Dermis microvascular lymphatic vessel endothelial cell (primary cell): ENCODE measurements around the gene PDGFB. TPM values are rescaled to one million over a fixed set of nuclear protein-coding genes. Genes with fewer than 3 reads are reported as not detected.
A peak's percentile ranks its signal among the peaks of the same experiment; 100 is the strongest.

ENCODE experiments used
- DNase-seq, 2 donors: peaks; one replicate each; pipeline versions ENCODE4 v3.0.0 to v3.0.0-alpha.2; 2010; ENCODE audit warnings: low read depth in 2 of 2
- total RNA-seq: library from RNA; depleted of rRNA; stranded (reverse); fragments of >200 nt; gene quantifications from 2 replicates; pipeline ENCODE4 v1.2.1, GENCODE V29; 2014

The PDGFB gene
- total RNA-seq, 1 donor from 2014 or later = 22.6 TPM

GRCh38 chr22:39254789-39255298, 10.1 kb upstream of the PDGFB start:
- peak in 1 of 2 donors; percentile 88 for DNase-seq

- DNase-seq = no peak
Measured at GRCh38 chr22:39254122-39254521, 9.3 kb upstream of the PDGFB start.

DNA sequence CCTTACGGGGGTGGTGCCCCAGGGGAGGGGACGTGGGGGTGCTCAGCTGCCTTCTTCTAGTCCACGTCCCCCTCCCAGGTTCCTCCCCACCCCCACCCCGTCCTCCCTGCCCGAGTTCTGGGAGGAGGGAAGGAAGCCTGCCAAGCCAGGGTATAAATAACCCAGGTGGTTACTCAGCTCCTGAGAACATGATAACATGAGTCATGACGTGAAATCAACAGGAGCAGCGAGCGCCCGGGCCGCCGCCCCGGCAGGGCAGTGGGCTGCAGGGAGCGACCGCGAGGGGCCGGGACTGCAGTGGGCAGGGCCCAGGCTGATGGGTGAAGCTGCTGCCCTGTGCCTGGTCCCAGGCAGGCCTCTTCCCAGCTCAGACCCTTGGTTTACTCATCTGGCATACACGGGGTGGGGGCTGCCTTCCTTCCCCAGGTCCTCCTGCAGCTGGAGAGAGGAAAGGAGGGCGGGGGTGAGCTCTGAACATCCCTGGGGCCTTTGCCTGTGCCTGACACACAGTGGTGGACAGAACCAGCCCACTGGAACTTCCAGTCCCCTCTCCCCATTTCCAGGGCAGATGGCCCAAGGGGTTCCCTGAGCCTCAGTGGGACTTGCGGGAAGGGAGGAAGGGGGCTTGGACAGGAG, 8.8 kb upstream of the PDGFB start:
- peak; percentile 47 to 94 for DNase-seq

DNA sequence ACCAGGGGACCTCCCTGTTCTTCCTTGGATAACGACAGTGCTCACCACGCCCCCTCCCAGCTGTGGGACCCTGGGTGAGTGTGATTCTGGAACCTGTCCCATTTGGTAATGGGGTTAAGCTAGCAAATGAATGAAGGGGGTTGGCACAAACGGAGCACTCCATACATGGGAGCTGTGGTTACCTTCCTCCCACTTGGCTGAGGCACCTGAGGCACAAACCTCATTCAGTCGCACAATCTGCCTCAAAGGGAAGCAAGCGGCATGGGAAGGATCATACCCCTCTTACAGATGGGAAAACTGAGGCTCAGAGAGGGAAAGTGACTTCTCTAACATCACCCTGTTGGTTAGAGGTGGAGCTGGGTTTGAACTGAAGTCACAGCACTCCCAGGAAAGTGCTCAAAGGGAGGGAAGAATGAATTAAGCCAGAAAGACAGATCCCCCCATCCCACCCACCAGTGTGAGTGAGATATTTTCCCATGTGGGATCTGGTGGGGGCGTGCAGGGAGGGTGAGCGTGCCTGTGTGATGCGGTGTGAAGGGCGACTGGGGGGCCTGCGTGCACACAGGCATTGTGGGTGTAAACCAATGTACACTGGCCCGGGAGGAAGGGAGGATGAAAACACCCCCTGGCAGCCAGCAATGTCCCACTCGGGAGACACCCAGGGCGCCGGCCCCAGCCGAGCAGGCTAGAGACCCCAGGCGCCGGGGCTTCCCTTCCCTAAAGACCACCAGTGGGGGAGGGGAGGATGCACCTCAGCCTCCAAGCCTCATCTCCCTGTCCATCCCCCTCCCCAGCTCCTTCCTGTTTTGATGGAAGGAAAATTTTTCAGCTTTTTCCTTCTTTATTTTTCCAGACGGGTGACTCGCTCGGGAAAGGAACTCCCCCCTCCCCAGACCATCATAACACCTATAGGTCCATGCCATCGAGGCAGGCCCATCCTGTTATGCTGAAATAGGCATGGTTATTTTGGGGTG, 8.0 kb upstream of the PDGFB start:
- peak in 1 of 2 donors; percentile 75 for DNase-seq

DNA sequence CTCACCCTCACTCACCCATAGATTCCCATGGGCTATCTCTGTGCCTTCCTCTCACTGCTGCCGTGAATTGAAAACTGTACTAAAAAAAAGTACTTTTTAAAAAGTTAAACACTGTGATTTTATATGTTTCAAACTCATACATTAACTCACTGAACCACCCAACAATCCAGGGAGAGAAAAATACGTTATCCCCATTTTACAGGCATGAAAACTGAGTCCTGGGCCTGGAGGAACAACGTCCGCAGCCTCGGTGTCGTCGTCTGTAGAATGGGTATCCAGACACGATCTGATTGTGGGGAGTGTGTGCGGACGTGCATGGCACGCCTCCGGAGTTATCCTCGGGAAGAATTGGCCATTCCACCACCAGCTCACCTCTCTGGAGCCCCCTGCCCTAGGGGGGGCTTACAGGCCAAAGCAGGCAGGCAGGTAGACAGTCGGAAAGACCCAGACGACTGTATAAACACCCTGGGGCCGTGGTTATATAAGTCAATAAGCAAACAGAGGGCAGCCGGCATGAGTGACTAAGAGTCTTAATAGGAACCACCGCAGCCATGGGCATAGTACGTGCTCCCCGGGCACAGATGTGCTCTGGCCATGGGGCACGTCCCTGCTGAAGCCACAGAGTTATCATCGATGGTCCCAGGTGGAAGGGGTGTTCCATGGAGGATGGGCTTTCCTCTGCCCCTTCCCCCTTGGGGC, 7.1 kb upstream of the PDGFB start:
- peak in 1 of 2 donors; percentile 58 for DNase-seq

DNA sequence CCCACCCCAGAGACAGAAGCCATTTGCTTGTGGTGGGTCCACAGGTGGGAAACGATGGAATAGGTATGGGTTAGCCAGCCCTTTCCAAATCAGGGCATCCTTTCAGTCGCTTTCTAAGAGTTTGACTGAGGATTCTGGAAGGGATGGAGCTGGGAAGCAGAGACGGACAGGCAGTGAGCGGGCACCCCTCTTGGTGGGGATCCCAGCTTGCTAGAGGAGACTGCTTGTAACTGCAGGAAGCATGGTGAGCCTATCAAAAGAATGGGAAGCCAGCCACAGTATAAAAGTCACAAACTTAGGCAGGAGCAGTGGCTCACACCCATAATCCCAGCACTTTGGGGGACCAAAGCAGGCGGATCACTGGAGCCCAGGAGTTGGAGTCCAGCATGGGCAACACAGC, 6.1 kb upstream of the PDGFB start:
- DNase-seq = no peak

DNA sequence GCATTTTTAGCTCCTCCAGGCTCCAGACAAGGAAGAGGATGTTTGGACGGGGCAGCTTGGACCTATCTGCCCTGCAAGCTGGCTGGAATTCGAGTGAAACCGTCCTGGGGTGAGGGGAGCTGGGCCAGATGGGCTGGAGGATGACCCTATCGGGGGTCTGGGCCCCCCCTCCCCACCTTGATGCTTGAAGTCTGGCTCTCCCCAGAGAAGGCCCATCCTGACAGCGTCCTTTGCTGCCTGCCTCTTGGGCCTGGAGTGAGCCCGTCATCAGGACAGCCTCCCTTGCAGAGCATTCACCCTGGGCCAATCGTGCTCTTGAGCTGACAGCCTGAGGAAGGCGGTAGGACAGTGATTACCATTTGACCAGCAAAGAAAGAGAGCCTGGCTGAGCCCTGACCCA, 5.3 kb upstream of the PDGFB start:
- no peak for DNase-seq

DNA sequence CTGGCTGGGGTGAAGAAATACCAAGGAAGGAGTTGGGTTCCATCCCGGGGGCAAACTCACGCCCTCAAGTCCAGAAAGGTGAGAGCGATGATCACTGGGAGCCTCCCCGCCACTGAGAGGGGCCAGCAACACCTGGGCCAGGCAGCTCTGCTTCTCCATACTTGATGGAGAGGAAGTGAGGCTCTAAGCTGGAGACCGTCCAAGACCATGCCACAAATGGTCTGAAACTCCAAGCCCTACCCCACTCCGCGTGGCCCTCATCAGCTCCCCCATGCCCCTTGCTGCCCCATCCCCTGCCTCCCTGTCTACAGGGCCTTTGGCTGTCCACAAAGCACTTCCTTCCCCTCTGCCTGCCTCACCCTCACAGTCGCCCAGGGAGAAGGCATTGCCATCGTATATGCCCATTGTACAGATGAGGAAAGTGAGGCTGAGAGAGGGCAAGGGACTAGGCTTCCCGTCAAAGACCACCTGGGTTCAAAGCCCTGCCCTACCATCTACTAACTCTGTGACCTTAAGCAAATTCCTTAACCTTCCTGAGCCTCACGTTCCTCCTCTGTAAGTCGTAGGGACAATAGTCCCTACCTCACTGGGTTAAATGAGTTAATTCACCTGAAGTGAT, 4.4 kb upstream of the PDGFB start:
- no peak for DNase-seq

GRCh38 chr22:39248254-39248653, 3.5 kb upstream of the PDGFB start:
- peak in 1 of 2 donors; percentile 56 for DNase-seq

DNA sequence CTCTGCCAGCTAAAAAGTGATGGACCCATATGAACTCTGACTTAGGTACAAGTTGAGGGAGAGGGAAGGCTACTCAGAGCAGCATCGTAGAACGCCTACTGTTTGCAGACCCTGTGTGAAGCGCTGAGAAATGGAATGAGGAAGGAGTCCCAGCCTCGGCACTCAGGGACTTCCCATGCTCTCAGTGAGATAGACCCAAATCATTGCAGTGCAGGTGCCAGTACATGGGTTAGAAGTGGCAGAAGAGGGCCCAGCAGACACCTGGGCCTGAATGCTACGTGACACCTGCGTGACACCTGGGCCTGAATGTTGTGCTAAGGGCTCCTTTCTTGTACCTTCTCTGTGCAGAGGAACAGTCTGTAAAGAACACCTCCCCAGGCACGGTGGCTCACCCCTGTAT, 2.6 kb upstream of the PDGFB start:
- DNase-seq = no peak

- no peak for DNase-seq
Measured at GRCh38 chr22:39246690-39247332, 2.0 kb upstream of the PDGFB start.

DNA sequence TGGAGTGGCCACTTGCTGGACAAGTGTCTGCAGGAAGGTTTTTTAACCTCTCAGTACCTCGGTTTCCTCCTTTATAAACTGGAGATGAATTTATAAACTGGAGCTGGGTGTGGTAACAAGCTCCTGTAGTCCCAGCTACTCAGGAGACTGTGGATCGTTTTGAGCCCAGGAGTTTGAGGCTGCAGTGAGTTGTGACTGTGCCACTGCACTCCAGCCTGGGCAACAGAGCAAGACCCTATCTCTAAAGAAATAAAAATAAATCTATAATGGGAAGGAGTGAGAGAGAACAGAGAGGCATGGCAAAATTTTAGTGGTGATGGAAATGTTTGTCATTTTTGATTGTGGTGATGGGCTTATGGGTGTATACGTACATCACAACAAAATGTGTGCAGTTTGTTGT, 1.4 kb upstream of the PDGFB start:
- DNase-seq = no peak

DNA sequence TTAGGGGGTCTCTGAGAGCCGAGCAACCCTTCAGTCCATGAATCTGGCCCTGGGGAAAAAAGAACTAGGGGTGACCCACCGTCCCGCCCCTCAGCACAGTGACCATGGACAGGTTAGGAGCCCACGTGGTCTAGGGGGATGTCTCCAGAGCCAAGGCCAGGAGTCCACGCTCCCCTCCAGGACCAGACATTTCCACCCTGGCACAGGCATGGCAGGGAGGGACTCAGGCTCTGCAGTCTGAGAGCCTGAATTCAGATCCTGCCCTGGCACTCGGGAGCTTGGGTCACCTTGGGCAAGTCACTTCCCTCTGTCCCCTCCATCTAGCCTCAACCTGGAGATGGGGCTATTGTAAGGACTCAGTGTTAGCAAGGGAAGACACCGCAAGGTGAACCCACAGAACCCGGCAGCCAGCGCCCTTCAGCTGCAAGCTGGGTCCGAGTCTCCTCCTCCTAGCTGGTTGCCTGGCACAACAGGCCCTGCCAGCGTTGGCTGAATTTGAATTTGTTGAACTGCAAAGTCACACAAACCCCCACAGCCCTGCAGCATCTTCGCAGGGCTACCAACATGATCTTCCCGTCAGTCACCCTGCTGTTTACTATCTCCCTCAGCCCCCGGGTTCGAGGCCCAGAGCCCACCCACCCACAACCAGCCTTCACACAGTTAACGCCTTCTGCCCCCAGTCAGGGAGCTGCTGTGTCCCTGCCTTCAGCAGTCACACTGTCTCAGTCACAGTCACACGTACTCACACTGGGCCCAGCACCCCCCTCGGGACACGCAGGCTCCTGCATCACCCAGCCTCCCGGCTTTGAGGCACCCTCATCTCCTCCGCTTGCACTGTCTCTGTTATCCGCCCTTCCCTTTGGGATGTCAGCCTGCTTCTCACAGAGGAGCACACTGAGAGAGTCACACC, 603 bp upstream of the PDGFB start:
- no peak for DNase-seq

DNA sequence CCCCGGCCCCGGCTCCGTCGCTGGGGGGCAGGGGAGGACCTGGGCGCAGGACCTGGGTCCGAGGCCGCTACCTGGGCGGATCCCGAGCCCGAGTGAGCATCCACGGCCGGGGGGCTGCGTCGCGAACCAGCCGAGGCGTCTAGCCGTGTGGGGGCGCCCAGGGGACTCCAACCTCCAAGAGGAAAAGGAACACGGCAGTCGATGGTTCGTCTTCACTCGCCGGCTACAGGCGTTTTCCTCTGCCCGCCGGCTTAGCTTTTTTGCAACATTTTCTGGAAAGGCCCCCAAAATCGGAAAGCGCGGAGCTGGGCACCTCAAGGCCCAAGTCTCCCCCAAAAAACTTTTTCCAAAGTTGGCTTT, 666 bp downstream of the PDGFB start:
- DNase-seq = peak in 1 of 2 donors; percentile 58

GRCh38 chr22:39243439-39244135, 1.2 kb downstream of the PDGFB start:
- no peak for DNase-seq

GRCh38 chr22:39242595-39243438, 2.0 kb downstream of the PDGFB start:
- DNase-seq = peak in 1 of 2 donors; percentile 29

GRCh38 chr22:39241794-39242594, 2.8 kb downstream of the PDGFB start:
- no peak for DNase-seq
